Fibroblast of skin of left biceps (primary cell): ENCODE measurements around the gene NEB.
"Not testable (repeated sequence)": the region's sequence is repeated elsewhere in the genome, so short reads cannot be mapped to it uniquely, and the experiment has no call there.

Source experiments
- DNase-seq, 2 experiments: peaks; one replicate each; pipeline ENCODE4 v3.0.0-alpha.2; 2013; ENCODE audit warnings: low read depth in 2 of 2

NEB gene

GRCh38 chr2:151761193-151761592 is 26.9 kb upstream of the NEB start:
- DNase-seq: no peak

GRCh38 chr2:151760139-151760650 is 25.9 kb upstream of the NEB start:
- DNase-seq: no peak

GRCh38 chr2:151758744-151759143 is 24.5 kb upstream of the NEB start:
- no peak for DNase-seq

GRCh38 chr2:151757861-151758260 is 23.6 kb upstream of the NEB start:
- no peak for DNase-seq

- DNase-seq: no peak
Observed at GRCh38 chr2:151756820-151757219, 22.5 kb upstream of the NEB start.

GRCh38 chr2:151754253-151754897 is 20.1 kb upstream of the NEB start:
- DNase-seq: no peak

GRCh38 chr2:151753540-151753939 is 19.3 kb upstream of the NEB start:
- no peak for DNase-seq

- DNase-seq: not testable (repeated sequence)
Observed at GRCh38 chr2:151745261-151745660, 11.0 kb upstream of the NEB start.

- peak in 1 of 2 experiments; percentile 6 for DNase-seq
Observed at GRCh38 chr2:151730262-151730975, 3.9 kb downstream of the NEB start.

GRCh38 chr2:151729837-151730236 is 4.4 kb downstream of the NEB start:
- no peak for DNase-seq

- no peak for DNase-seq
Observed at GRCh38 chr2:151729415-151729811, 4.9 kb downstream of the NEB start.

GRCh38 chr2:151728804-151729414 is 5.4 kb downstream of the NEB start:
- no peak for DNase-seq

GRCh38 chr2:151727593-151728552 is 6.4 kb downstream of the NEB start:
- DNase-seq: no peak

- DNase-seq: no peak
Observed at GRCh38 chr2:151721161-151721560, 13.1 kb downstream of the NEB start.

GRCh38 chr2:151720521-151720920 is 13.8 kb downstream of the NEB start:
- DNase-seq: no peak

- DNase-seq: no peak
Observed at GRCh38 chr2:151718796-151719195, 15.5 kb downstream of the NEB start.

- no peak for DNase-seq
Observed at GRCh38 chr2:151718247-151718646, 16.0 kb downstream of the NEB start.

- no peak for DNase-seq
Observed at GRCh38 chr2:151716721-151717120, 17.6 kb downstream of the NEB start.

- no peak for DNase-seq
Observed at GRCh38 chr2:151713291-151713903, 20.9 kb downstream of the NEB start.

GRCh38 chr2:151711025-151711424 is 23.3 kb downstream of the NEB start:
- no peak for DNase-seq

GRCh38 chr2:151708788-151709187 is 25.5 kb downstream of the NEB start:
- DNase-seq: no peak
